ENCODE data around the gene NEUROD2. TPM values are rescaled to one million over a fixed set of nuclear protein-coding genes. Genes with fewer than 3 reads are reported as not detected.

The NEUROD2 gene
- total and polyA plus RNA-seq, 10 of the 15 experiments (the other 5 are each of a cell fraction or from before 2014, with no cell fraction given): not detected

- intact Hi-C loops (cut with micrococcal nuclease; ENCODE audit: unreplicated experiment) (loop anchor here (5.0 kb wide), 1 partner anchor 113 kb away; no protein-coding TSS in a partner anchor), in situ Hi-C loops (cut with MboI) (no loop called here)
- ATAC-seq (no peak), DNase-seq (ENCODE audit: low read depth, low spot score) (no peak), FAIRE-seq (no peak)
- Histone ChIP-seq H4K20me1 (ENCODE audit: control insufficient read depth, insufficient read depth) (peaks cover 3% of the 10 kb centered on the region; the same call in 1 of the 2 replicates), H3K4me1 (ENCODE audit: control insufficient read depth, insufficient read depth, low read length) (peaks cover 20% of the 10 kb centered on the region), H3K4me2 (ENCODE audit: control insufficient read depth, insufficient read depth) (peak overlapping the region; percentile 94), H3K9ac (ENCODE audit: control insufficient read depth, insufficient read depth, low read length) (no peak overlapping the region), H3K36me3 (ENCODE audit: control insufficient read depth in 2 of 2, insufficient read depth in 2 of 2, low read length in 1 of 2) (no peaks in the 10 kb centered on the region; a peak in 1 of 4 replicates), H3K27ac (ENCODE audit: control insufficient read depth, insufficient read depth) (no peak overlapping the region), H3K4me3 (no peak overlapping the region), H3K27me3 (replicated peaks in 1 of 2; ENCODE audit: control insufficient read depth in 2 of 2, insufficient read depth in 2 of 2, low read length in 1 of 2) (no peaks in the 10 kb centered on the region), H2AFZ (ENCODE audit: control insufficient read depth, low read depth, low read length) (no peak overlapping the region), H3K79me2 (ENCODE audit: control insufficient read depth, insufficient read depth, low read length) (peaks cover 39% of the 10 kb centered on the region), H3K9me3 (replicated peaks; ENCODE audit: control insufficient read depth, insufficient read depth, low read length) (no peaks in the 10 kb centered on the region)
- RAD21 ChIA-PET (ENCODE audit: unreplicated experiment): interaction anchor here (0.7 kb wide), 1 partner anchor 41 kb away, joined by 3 read pairs; no protein-coding TSS in a partner anchor
- TF ChIP-seq SP1 (IDR thresholded peaks at IDR 0.05; ENCODE audit: low read depth, low read length) (no peak), HDGF (IDR thresholded peaks at IDR 0.05) (no peak), IRF5 (IDR thresholded peaks at IDR 0.05; ENCODE audit: borderline replicate concordance) (no peak), MYB (IDR thresholded peaks at IDR 0.05; ENCODE audit: borderline replicate concordance, low read depth, low read length) (no peak), ZNF217 (IDR thresholded peaks at IDR 0.05) (no peak)
- WGBS (ENCODE audit: insufficient coverage, insufficient replicate concordance, low lambda C conversion rate, missing lambda C conversion rate): 71% methylated on average over 2 of the region's 2 CpGs
- CTCF ChIA-PET: interaction anchor here (0.9 to 15.5 kb wide), 3 partner anchors 13 to 32 kb away, joined by 4 to 225 read pairs (median 63); no protein-coding TSS in a partner anchor
- SMC1A ChIA-PET (ENCODE audit: uncharacterized antibody, unreplicated experiment): interaction anchor here (0.5 to 0.9 kb wide), 2 partner anchors 29 to 91 kb away, joined by 3 read pairs; partner anchors contain the start of genes MIEN1 and PNMT
- POLR2A ChIA-PET: no interaction called here
- BruUV-seq (replicated peaks): no TSS peak
Observed at GRCh38 chr17:39639043-39639442, 31.3 kb upstream of the NEUROD2 start.

Measured in GM12878 (cell line).